ENCODE data around the gene EFNA1.

- TF ChIP-seq CTCF (IDR thresholded peaks at IDR 0.05; ENCODE audit: low read depth, low read length), result no peak
- TF ChIP-seq MAX (IDR thresholded peaks at IDR 0.05; ENCODE audit: low read depth, low read length), result no peak
- TF ChIP-seq MYC (IDR thresholded peaks at IDR 0.05; ENCODE audit: low read depth, low read length), result no peak
Measured at GRCh38 chr1:155140630-155140953, 12.9 kb downstream of the EFNA1 start.
